ENCODE data around the gene MLPH. TPM values are rescaled to one million over a fixed set of nuclear protein-coding genes. Genes with fewer than 3 reads are reported as not detected.

MLPH gene
- total RNA-seq, 1 donor from 2014 or later: 27.3 TPM

DNA sequence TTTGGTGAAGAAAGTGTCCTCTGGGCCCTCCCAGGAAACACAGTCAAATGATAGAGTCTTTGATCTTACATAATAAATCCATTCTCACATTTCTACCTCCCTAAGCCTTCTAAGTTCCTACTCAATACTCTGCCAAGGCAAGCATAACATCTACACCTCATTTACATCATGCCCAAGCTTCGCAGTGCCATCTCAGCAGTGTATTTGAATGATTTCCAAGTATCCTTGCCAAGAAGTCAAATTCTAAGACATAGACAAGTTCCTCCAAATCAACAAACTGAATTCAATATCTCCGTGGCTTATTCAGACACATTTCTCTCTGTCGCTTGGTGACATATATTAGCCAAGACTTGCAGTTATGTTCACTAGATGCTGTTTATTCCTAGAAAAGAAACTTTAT lies 8.1 kb upstream of the MLPH start:
- H3K4me3 ChIP-seq (ENCODE audit: low read depth, low read length): no peak overlapping the region
- no peaks in the 10 kb centered on the region for H3K27me3 ChIP-seq (ENCODE audit: control insufficient read depth, insufficient read depth, low read length)
- TF ChIP-seq, protein P1, sequence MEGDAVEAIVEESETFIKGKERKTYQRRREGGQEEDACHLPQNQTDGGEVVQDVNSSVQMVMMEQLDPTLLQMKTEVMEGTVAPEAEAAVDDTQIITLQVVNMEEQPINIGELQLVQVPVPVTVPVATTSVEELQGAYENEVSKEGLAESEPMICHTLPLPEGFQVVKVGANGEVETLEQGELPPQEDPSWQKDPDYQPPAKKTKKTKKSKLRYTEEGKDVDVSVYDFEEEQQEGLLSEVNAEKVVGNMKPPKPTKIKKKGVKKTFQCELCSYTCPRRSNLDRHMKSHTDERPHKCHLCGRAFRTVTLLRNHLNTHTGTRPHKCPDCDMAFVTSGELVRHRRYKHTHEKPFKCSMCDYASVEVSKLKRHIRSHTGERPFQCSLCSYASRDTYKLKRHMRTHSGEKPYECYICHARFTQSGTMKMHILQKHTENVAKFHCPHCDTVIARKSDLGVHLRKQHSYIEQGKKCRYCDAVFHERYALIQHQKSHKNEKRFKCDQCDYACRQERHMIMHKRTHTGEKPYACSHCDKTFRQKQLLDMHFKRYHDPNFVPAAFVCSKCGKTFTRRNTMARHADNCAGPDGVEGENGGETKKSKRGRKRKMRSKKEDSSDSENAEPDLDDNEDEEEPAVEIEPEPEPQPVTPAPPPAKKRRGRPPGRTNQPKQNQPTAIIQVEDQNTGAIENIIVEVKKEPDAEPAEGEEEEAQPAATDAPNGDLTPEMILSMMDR (IDR thresholded peaks at IDR 0.05; ENCODE audit: insufficient read depth, low read length, poor library complexity, severe bottlenecking): no peak
- no peaks in the 10 kb centered on the region for H3K36me3 ChIP-seq (ENCODE audit: control insufficient read depth, insufficient read depth, low read length)
- no peak for DNase-seq (ENCODE audit: low read depth)

DNA sequence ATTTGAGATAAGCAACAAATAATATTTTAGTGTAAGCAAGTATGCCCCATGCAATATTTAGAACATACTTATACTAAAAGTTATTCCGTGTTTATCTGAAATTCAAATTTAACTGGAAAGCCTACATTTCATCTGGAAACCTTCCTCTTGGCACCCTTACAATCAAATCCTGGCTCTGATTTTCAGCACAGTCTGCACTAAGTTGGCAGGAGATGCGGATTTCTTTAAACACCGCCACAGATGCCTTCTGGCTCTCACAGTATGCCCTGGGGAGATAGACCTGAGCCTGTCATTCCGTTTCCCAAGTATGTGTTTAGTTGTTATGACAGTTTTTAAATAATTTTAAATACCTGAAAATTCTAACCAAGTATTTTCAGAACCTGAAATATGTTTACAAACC lies 7.3 kb upstream of the MLPH start:
- Histone ChIP-seq H3K36me3 (ENCODE audit: control insufficient read depth, insufficient read depth, low read length) (no peaks in the 10 kb centered on the region), H3K4me3 (ENCODE audit: low read depth, low read length) (no peak overlapping the region), H3K27me3 (ENCODE audit: control insufficient read depth, insufficient read depth, low read length) (no peaks in the 10 kb centered on the region)
- DNase-seq (ENCODE audit: low read depth): no peak
- TF ChIP-seq, protein P1 (IDR thresholded peaks at IDR 0.05; ENCODE audit: insufficient read depth, low read length, poor library complexity, severe bottlenecking): no peak

- Histone ChIP-seq H3K4me3 (ENCODE audit: low read depth, low read length) (no peak overlapping the region), H3K36me3 (ENCODE audit: control insufficient read depth, insufficient read depth, low read length) (no peaks in the 10 kb centered on the region), H3K27me3 (ENCODE audit: control insufficient read depth, insufficient read depth, low read length) (no peaks in the 10 kb centered on the region)
- no peak for DNase-seq (ENCODE audit: low read depth)
- TF ChIP-seq, protein P1 (IDR thresholded peaks at IDR 0.05; ENCODE audit: insufficient read depth, low read length, poor library complexity, severe bottlenecking): no peak
These were observed 6.5 kb upstream of the MLPH start for GRCh38 chr2:237480556-237480955.

GRCh38 chr2:237480988-237481525 lies 6.0 kb upstream of the MLPH start:
- TF ChIP-seq, protein P1 (IDR thresholded peaks at IDR 0.05; ENCODE audit: insufficient read depth, low read length, poor library complexity, severe bottlenecking): no peak
- H3K4me3 ChIP-seq (ENCODE audit: low read depth, low read length): no peak overlapping the region
- no peaks in the 10 kb centered on the region for H3K36me3 ChIP-seq (ENCODE audit: control insufficient read depth, insufficient read depth, low read length)
- no peaks in the 10 kb centered on the region for H3K27me3 ChIP-seq (ENCODE audit: control insufficient read depth, insufficient read depth, low read length)
- DNase-seq (ENCODE audit: low read depth): no peak

DNA sequence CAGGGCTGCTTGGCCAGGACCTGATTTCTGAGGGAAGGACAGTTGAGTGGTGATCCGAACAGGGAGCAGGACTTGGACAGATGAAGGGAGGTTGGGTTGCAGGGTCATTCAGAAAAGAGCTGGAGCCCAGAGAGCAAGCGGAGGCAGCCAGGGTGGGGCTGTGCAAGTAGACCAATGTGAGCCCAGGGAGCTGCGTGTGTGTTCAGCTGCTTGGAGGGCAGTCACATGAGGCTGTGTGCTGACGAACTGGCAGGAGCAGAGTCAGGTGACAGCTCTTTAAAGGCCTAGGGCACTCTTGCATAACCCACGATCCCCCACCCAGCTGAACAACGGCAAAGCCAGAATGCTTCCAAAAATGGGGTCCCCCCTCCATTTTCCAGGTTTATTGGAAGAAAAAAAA lies 4.6 kb upstream of the MLPH start:
- Histone ChIP-seq H3K4me3 (ENCODE audit: low read depth, low read length) (no peak overlapping the region), H3K36me3 (ENCODE audit: control insufficient read depth, insufficient read depth, low read length) (no peaks in the 10 kb centered on the region), H3K27me3 (ENCODE audit: control insufficient read depth, insufficient read depth, low read length) (peaks cover 2% of the 10 kb centered on the region)
- no peak for DNase-seq (ENCODE audit: low read depth)
- TF ChIP-seq, protein P1 (IDR thresholded peaks at IDR 0.05; ENCODE audit: insufficient read depth, low read length, poor library complexity, severe bottlenecking): no peak

DNA sequence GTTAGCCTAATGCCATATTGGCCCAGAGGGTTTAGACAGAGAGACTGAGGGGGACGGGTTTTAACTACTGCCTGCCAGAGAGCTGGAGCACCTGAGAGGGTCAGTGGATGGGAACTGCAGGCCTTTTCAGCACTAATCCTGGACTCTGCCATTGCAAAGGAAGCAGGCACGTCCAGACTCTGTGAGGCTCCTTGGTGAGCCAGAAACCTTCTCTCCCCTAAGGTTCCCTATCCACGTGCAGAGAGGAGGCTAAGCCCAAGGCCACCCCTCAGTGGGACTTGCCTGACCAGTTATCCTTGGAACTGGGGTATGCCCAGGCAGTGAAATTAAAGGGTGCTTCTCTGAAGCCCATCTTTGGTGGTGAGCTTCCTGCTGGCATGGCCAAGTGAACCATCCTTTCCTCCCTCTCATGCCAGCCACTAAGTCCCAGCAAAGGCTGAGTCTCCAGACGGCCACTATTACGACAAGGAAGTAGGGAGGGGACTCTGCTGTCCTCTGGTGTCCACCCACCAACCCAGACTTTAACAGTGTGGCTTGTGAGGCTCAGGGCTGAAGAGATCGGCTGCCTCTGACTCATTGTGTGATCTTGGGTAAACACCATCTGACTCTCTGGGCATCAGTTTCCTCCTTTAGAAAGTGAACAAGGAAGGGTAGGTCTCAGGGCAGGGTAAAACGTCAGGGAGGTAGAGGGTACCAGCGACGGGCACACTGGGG lies 3.9 kb upstream of the MLPH start:
- Histone ChIP-seq H3K27me3 (ENCODE audit: control insufficient read depth, insufficient read depth, low read length) (peaks cover 2% of the 10 kb centered on the region), H3K4me3 (ENCODE audit: low read depth, low read length) (no peak overlapping the region), H3K36me3 (ENCODE audit: control insufficient read depth, insufficient read depth, low read length) (no peaks in the 10 kb centered on the region)
- DNase-seq (ENCODE audit: low read depth): peak; percentile 85
- TF ChIP-seq, protein P1 (IDR thresholded peaks at IDR 0.05; ENCODE audit: insufficient read depth, low read length, poor library complexity, severe bottlenecking): peak; percentile 70
